Progenitor cell of endocrine pancreas (in vitro differentiated cells): ENCODE measurements around the gene GMDS. TPM values are rescaled to one million over a fixed set of nuclear protein-coding genes. Genes with fewer than 3 reads are reported as not detected.
"Not testable (repeated sequence)": the region's sequence is repeated elsewhere in the genome, so short reads cannot be mapped to it uniquely, and the experiment has no call there.

Experiments
- DNase-seq: peaks from one replicate; pipeline ENCODE4 v3.0.0; 2021; ENCODE audit warnings: low spot score; ENCODE audit not compliant: unreplicated experiment
- H3K27ac Mint-ChIP-seq: 2 replicates; pipeline ENCODE4 v1.8.0; 2021; ENCODE audit warnings: mild to moderate bottlenecking, moderate library complexity, mixed read lengths
- H3K27me3 Mint-ChIP-seq: 2 replicates; pipeline ENCODE4 v1.8.0; 2021; ENCODE audit warnings: mixed read lengths
- H3K36me3 Mint-ChIP-seq: 2 replicates; pipeline ENCODE4 v1.8.0; 2022; ENCODE audit warnings: mixed read lengths; ENCODE audit not compliant: insufficient read depth
- H3K4me1 Mint-ChIP-seq: 2 replicates; pipeline ENCODE4 v1.8.0; 2021; ENCODE audit warnings: low read depth, mixed read lengths
- H3K4me3 Mint-ChIP-seq: 2 replicates; pipeline ENCODE4 v1.8.0; 2021; ENCODE audit warnings: low read depth, mild to moderate bottlenecking, moderate library complexity, mixed read lengths
- H3K9me3 Mint-ChIP-seq: 2 replicates; pipeline ENCODE4 v1.8.0; 2021; ENCODE audit warnings: low read depth, mixed read lengths
- total RNA-seq: library from RNA; stranded (reverse); gene quantifications from 2 replicates; pipeline ENCODE4 v1.2.1, GENCODE V29; 2021
- TF ChIP-seq, protein P1 (sequence below): fragments of 200-600 bp; sonication (generic); IDR thresholded peaks from one replicate; pipeline ENCODE4 v1.5.0; 2021; ENCODE audit warnings: antibody characterized with exemption, mild to moderate bottlenecking; ENCODE audit not compliant: unreplicated experiment

GMDS gene
- total RNA-seq, 1 donor from 2014 or later = 17.2 TPM

DNA sequence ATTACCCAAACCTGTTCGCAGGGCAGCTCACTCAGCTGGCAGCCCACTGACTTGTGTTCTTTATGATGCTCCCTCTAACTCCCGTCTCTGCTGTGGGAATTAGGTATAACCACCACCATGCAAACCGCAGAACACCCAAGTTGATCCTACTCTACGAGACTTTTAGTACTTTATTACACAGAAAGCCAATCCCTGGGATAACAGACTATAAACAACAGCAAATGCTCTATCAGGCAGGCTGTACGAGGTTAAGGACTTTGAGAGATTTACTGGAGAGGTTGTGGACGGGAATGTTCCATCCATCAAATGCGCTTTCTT, 394.6 kb downstream of the GMDS start:
- H3K9me3 Mint-ChIP-seq = no peaks in the 10 kb centered on the region
- no peaks in the 10 kb centered on the region for H3K36me3 Mint-ChIP-seq
- H3K4me3 Mint-ChIP-seq = no peak overlapping the region

DNA sequence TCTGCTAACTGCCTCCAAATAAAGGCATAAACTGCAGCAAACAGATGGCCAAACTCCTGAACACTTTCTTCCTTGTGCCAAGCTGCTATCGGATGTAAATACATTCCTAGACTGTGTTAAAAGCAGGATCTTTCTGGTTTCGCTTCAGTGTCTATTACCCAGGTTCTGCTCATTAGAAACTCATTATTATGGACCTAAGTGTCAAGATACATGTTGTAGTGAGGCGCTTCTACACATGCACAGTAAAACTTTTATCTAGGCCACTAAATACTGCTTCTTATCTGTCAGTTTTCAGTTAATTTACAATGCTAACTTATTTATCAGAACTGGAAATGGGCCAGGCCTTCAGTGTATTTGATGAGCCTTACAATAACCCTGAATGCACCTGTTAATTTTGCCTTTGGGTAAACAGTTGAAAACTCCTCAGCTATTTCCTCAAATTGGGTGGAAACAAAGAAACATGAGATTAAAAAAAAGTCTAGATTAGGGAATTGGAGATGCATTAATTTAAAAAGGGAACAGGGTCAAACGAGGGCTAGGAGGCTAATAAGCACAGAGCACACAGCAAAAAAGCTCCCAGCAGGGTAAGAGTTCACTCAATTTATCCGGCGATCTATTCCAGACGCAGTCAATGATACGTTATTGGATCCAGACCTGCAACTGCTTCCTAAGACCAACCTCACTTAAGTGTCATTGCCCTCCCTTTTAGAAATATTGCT, 395.1 kb downstream of the GMDS start:
- Mint-ChIP-seq H3K27me3 (no peaks in the 10 kb centered on the region), H3K27ac (no peak overlapping the region), H3K4me3 (no peak overlapping the region), H3K36me3 (no peaks in the 10 kb centered on the region), H3K9me3 (no peaks in the 10 kb centered on the region), H3K4me1 (peaks cover 11% of the 10 kb centered on the region)
- TF ChIP-seq, protein P1, sequence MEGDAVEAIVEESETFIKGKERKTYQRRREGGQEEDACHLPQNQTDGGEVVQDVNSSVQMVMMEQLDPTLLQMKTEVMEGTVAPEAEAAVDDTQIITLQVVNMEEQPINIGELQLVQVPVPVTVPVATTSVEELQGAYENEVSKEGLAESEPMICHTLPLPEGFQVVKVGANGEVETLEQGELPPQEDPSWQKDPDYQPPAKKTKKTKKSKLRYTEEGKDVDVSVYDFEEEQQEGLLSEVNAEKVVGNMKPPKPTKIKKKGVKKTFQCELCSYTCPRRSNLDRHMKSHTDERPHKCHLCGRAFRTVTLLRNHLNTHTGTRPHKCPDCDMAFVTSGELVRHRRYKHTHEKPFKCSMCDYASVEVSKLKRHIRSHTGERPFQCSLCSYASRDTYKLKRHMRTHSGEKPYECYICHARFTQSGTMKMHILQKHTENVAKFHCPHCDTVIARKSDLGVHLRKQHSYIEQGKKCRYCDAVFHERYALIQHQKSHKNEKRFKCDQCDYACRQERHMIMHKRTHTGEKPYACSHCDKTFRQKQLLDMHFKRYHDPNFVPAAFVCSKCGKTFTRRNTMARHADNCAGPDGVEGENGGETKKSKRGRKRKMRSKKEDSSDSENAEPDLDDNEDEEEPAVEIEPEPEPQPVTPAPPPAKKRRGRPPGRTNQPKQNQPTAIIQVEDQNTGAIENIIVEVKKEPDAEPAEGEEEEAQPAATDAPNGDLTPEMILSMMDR = no peak
- no peak for DNase-seq

More for the DNA sequence above, 394.6 kb downstream of the GMDS start:
- peaks cover 11% of the 10 kb centered on the region for H3K4me1 Mint-ChIP-seq
- H3K27ac Mint-ChIP-seq = no peak overlapping the region
- TF ChIP-seq, protein P1 = no peak
- no peak for DNase-seq
- no peaks in the 10 kb centered on the region for H3K27me3 Mint-ChIP-seq

DNA sequence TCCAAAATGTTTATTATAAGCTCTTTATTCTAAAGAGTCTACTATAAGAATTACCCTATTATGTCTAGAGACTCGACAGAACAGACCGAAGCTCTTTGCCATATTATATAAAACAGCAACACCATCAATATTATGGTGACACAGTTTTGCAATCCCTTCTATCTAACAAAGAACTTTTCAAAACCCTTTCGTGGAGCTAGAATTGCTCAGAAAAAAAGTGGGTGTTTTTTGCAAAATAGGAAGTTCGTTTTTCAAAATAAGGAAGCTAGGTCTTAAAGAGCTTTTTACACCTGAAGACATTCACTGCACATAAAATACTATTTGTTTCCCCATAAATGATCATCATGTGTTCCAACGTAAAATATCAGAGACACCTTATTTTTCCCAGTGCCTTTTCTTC, 395.7 kb downstream of the GMDS start:
- no peaks in the 10 kb centered on the region for H3K27me3 Mint-ChIP-seq
- no peak for DNase-seq
- TF ChIP-seq, protein P1 = no peak
- no peaks in the 10 kb centered on the region for H3K36me3 Mint-ChIP-seq
- H3K4me1 Mint-ChIP-seq = peaks cover 11% of the 10 kb centered on the region
- no peak overlapping the region for H3K27ac Mint-ChIP-seq
- no peak overlapping the region for H3K4me3 Mint-ChIP-seq
- no peaks in the 10 kb centered on the region for H3K9me3 Mint-ChIP-seq

DNA sequence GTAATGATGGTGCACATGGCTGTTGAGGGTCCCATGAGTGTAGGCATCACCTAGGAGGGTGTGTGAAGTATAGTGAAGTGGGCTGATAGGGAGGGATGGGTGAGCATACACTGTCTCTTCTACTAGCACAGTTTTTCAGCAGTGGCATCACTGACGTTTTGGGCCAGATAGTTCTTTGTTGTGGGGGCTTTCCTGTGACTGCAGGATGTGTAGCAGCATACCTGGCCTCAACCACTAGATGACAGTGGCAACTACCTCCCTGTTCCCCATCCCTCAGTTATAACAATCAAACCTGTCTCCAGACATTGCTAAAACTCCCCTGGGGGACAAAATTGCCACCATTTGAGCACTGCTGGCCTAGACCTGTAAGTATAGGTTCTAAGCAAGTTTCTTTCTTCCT, 396.7 kb downstream of the GMDS start:
- Mint-ChIP-seq H3K36me3 (no peaks in the 10 kb centered on the region), H3K9me3 (no peaks in the 10 kb centered on the region), H3K4me3 (no peak overlapping the region), H3K27me3 (no peaks in the 10 kb centered on the region), H3K4me1 (peaks cover 11% of the 10 kb centered on the region), H3K27ac (no peak overlapping the region)
- TF ChIP-seq, protein P1 = no peak
- no peak for DNase-seq

DNA sequence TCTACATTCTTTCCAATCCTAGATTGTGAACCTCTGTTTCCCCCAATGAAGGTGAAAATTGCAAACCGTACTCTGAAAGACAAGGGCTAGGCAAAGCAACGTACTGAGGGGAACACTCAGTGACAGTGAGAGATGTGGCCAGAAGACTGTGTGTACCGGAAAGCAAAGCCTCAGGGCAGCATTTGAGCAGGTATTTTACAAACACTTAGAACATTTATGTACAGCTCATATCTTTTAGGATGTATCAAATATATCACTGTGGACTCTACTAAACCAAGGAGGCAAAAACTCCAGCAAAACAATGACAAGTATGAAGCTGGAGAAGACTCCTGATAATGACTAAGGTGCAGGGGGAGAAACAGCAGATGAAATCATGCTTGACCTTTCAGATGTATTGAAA, 398.8 kb downstream of the GMDS start:
- Mint-ChIP-seq H3K27me3 (no peaks in the 10 kb centered on the region), H3K27ac (no peak overlapping the region)

DNA sequence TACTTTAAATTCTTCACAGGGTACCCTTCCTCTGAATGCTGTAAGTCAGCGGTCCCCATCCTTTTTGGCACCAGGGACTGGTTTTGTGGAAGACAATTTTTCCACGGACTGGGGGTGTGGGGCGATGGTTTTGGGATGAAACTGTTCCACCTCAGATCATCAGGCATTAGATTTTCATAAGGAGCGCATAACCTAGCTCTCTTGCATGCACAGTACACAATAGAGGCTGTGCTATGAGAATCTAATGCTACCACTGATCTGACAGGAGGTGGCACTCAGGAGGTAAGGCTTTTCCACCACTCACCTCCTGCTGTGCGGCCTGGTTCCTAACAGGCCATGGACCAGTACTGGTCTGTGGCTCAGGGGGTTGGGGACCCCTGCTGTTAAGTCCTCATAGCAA, 399.9 kb downstream of the GMDS start:
- not testable (repeated sequence) for H3K27me3 Mint-ChIP-seq, H3K4me1 Mint-ChIP-seq, H3K9me3 Mint-ChIP-seq, DNase-seq, H3K27ac Mint-ChIP-seq, H3K4me3 Mint-ChIP-seq, H3K36me3 Mint-ChIP-seq

More for the DNA sequence above, 398.8 kb downstream of the GMDS start:
- H3K36me3 Mint-ChIP-seq = no peaks in the 10 kb centered on the region
- no peak for DNase-seq
- TF ChIP-seq, protein P1 = no peak
- peaks cover 11% of the 10 kb centered on the region for H3K4me1 Mint-ChIP-seq
- no peaks in the 10 kb centered on the region for H3K9me3 Mint-ChIP-seq
- no peak overlapping the region for H3K4me3 Mint-ChIP-seq
